Breast epithelium (tissue), 3 donors: ENCODE results near the gene MYH7.

ENCODE experiments used
- CTCF ChIP-seq, 3 donors: fragments of 450-650 bp; IDR thresholded peaks; one replicate each; pipeline ENCODE4 v1.5.1; 2016 to 2017; ENCODE audit warnings: antibody characterized with exemption in 3 of 3, mild to moderate bottlenecking in 3 of 3, moderate library complexity in 3 of 3
- POLR2A ChIP-seq: fragments of 450-650 bp; IDR thresholded peaks from one replicate; pipeline ENCODE4 v1.6.1; 2016; ENCODE audit warnings: antibody characterized with exemption, mild to moderate bottlenecking, moderate library complexity
- POLR2AphosphoS5 ChIP-seq, 3 donors: sonication (generic); formaldehyde crosslinking; IDR thresholded peaks; one replicate each; pipeline ENCODE4 v1.6.1; 2017; ENCODE audit warnings: antibody characterized with exemption in 3 of 3

- TF ChIP-seq POLR2AphosphoS5 (IDR thresholded peaks at IDR 0.05) (no peak), CTCF (IDR thresholded peaks at IDR 0.05) (no peak), POLR2A (no peak)
Measured at GRCh38 chr14:23411563-23412525, 23.6 kb downstream of the MYH7 start.
